Neural cell (in vitro differentiated cells): ENCODE results near the gene TCF12. TPM values are rescaled to one million over a fixed set of nuclear protein-coding genes. Genes with fewer than 3 reads are reported as not detected.
A peak's percentile ranks its signal among the peaks of the same experiment; 100 is the strongest.

ENCODE experiments used
- H2AFZ ChIP-seq: fragments of 200-600, 300-800 bp; sonication (generic), shearing (Covaris generic); 2 replicates; pipeline ENCODE4 v1.6.0; 2014; ENCODE audit warnings: low read depth, mild to moderate bottlenecking, antibody characterized with exemption, low read length, moderate library complexity
- H3F3A ChIP-seq: fragments of 200-600 bp; shearing (Covaris generic); 2 replicates; pipeline ENCODE4 v1.6.1; 2016; ENCODE audit warnings: mild to moderate bottlenecking, moderate library complexity, mixed read lengths, antibody characterized with exemption, low read length; ENCODE audit not compliant: insufficient read depth, poor library complexity, severe bottlenecking
- H3K27ac ChIP-seq: fragments of 200-600, 300-800 bp; sonication (generic), shearing (Covaris generic); 2 replicates; pipeline ENCODE4 v1.5.1; 2014; ENCODE audit warnings: mild to moderate bottlenecking, low read length, moderate library complexity
- H3K27me3 ChIP-seq: fragments of 300-800, 200-600 bp; sonication (generic), shearing (Covaris generic); 2 replicates; pipeline ENCODE4 v1.6.0; 2014; ENCODE audit warnings: mild to moderate bottlenecking, low read depth, low read length, moderate library complexity; ENCODE audit not compliant: insufficient read depth
- H3K36me3 ChIP-seq: fragments of 300-800, 200-600 bp; sonication (generic), shearing (Covaris generic); 2 replicates; pipeline ENCODE4 v1.5.1; 2014; ENCODE audit warnings: mild to moderate bottlenecking, antibody characterized with exemption, low read length, moderate library complexity; ENCODE audit not compliant: insufficient read depth
- H3K4me2 ChIP-seq: fragments of 300-800, 200-600 bp; sonication (generic), shearing (Covaris generic); 2 replicates; pipeline ENCODE4 v1.6.0; 2014; ENCODE audit warnings: mild to moderate bottlenecking, low read length
- H3K4me3 ChIP-seq: fragments of 300-800, 200-600 bp; sonication (generic), shearing (Covaris generic); 2 replicates; pipeline ENCODE4 v1.5.1; 2014; ENCODE audit warnings: mild to moderate bottlenecking, low read length, moderate library complexity
- H3K79me2 ChIP-seq: fragments of 200-600 bp; shearing (Covaris generic); replicated peaks from 2 replicates; pipeline ENCODE4 v1.6.0; 2014; ENCODE audit warnings: mild to moderate bottlenecking, low read length, moderate library complexity; ENCODE audit not compliant: insufficient read depth
- H3K9ac ChIP-seq: fragments of 300-800, 200-600 bp; sonication (generic), shearing (Covaris generic); 2 replicates; pipeline ENCODE4 v1.6.1; 2016; ENCODE audit warnings: mild to moderate bottlenecking, low read length, mixed read lengths
- H3K9me2 ChIP-seq: fragments of 200-600 bp; shearing (Covaris generic); 2 replicates; pipeline ENCODE4 v1.6.1; 2016; ENCODE audit warnings: mild to moderate bottlenecking, low read length, mixed read lengths; ENCODE audit not compliant: insufficient read depth
- H3K9me3 ChIP-seq: fragments of 200-600, 300-800 bp; sonication (generic), shearing (Covaris generic); 2 replicates; pipeline ENCODE4 v1.6.1; 2016; ENCODE audit warnings: mild to moderate bottlenecking, mixed run types, low read length, moderate library complexity, mixed read lengths
- H4K20me1 ChIP-seq: fragments of 200-600 bp; shearing (Covaris generic); 2 replicates; pipeline ENCODE4 v1.6.1; 2016; ENCODE audit warnings: mild to moderate bottlenecking, mixed run types; ENCODE audit not compliant: insufficient read depth
- EP300 ChIP-seq: fragments of 450-650 bp; conservative IDR thresholded peaks from 2 replicates; pipeline ENCODE4 v1.6.1; 2014; ENCODE audit warnings: antibody characterized with exemption, mild to moderate bottlenecking, moderate library complexity; ENCODE audit not compliant: poor library complexity, severe bottlenecking
- EZH2 ChIP-seq: fragments of 200-600, 300-800 bp; shearing (Covaris generic), sonication (generic); IDR thresholded peaks from 2 replicates; pipeline ENCODE4 v1.6.1; 2014; ENCODE audit warnings: antibody characterized with exemption, low read length, borderline replicate concordance, mild to moderate bottlenecking; ENCODE audit not compliant: insufficient read depth, poor library complexity, severe bottlenecking
- MXI1 ChIP-seq: fragments of 450-650 bp; conservative IDR thresholded peaks from 2 replicates; pipeline ENCODE4 v1.6.1; 2014; ENCODE audit warnings: antibody characterized with exemption, mild to moderate bottlenecking; ENCODE audit not compliant: poor library complexity, severe bottlenecking
- POLR2AphosphoS5 ChIP-seq: IDR thresholded peaks from 2 replicates; pipeline ENCODE4 v1.6.1; 2012
- RAD21 ChIP-seq: fragments of 450-650 bp; conservative IDR thresholded peaks from 2 replicates; pipeline ENCODE4 v1.6.1; 2014; ENCODE audit warnings: antibody characterized with exemption, mild to moderate bottlenecking, moderate library complexity
- REST ChIP-seq: IDR thresholded peaks from 2 replicates; pipeline ENCODE4 v1.6.1; 2012; ENCODE audit warnings: borderline replicate concordance
- SMC3 ChIP-seq: fragments of 450-650 bp; conservative IDR thresholded peaks from 2 replicates; pipeline ENCODE4 v1.6.1; 2014; ENCODE audit warnings: antibody characterized with exemption, mild to moderate bottlenecking, moderate library complexity; ENCODE audit not compliant: poor library complexity
- TAF1 ChIP-seq: IDR thresholded peaks from 2 replicates; pipeline ENCODE4 v1.6.1; 2012; ENCODE audit warnings: low read depth
- polyA plus RNA-seq: library from polyadenylated mRNA; depleted of rRNA; stranded (reverse); fragments of >200 nt; gene quantifications from 2 replicates; pipeline ENCODE4 v1.2.3, GENCODE V29; 2014
- TF ChIP-seq, protein P1 (sequence below): fragments of 450-650 bp; IDR thresholded peaks from 2 replicates; pipeline ENCODE4 v1.5.1; 2014; ENCODE audit warnings: antibody characterized with exemption, mild to moderate bottlenecking, moderate library complexity; ENCODE audit not compliant: poor library complexity, severe bottlenecking

The TCF12 gene
- polyA plus RNA-seq, 1 donor from 2014 or later: 52.7 TPM

DNA sequence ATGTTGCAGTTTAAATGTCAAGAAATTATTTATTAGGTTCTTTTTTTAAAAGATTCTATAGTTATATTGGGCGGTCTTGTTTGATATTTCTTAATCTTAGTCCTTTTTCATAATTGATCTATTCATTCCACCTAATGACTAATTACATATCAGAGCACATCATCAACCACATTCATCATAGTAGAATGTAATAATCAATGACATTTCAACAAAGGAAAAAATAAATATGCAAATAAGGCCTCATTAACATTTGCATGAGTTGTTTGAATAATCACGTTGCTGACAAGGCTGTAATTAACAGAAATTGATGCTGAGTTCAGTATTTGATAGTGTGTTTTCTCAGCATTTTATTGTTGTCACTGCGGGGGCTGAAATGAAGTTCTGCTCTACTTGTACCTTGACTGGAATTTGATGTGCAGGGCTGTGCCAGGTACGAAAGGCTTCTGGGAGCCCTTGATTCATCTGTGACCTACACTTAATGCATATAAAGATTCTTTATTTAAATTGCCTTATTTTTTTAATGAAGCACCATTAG lies 215.7 kb downstream of the TCF12 start:
- no peaks in the 10 kb centered on the region for H3K9me2 ChIP-seq
- H2AFZ ChIP-seq: no peak overlapping the region
- H3F3A ChIP-seq: no peaks in the 10 kb centered on the region
- H3K4me3 ChIP-seq: no peak overlapping the region
- H3K4me2 ChIP-seq: peak overlapping the region; percentile 21
- TF ChIP-seq REST (no peak), EZH2 (no peak)
- H3K79me2 ChIP-seq: no peaks in the 10 kb centered on the region
- H3K27ac ChIP-seq: peak overlapping the region; percentile 44
- no peaks in the 10 kb centered on the region for H3K27me3 ChIP-seq
- no peaks in the 10 kb centered on the region for H3K36me3 ChIP-seq
- no peak overlapping the region for H3K9ac ChIP-seq
- H4K20me1 ChIP-seq: no peaks in the 10 kb centered on the region
- H3K9me3 ChIP-seq: no peaks in the 10 kb centered on the region

GRCh38 chr15:57134851-57135250 lies 216.4 kb downstream of the TCF12 start:
- no peaks in the 10 kb centered on the region for H4K20me1 ChIP-seq
- H3K4me2 ChIP-seq: peak overlapping the region; percentile 5
- no peaks in the 10 kb centered on the region for H3K9me2 ChIP-seq
- H2AFZ ChIP-seq: no peak overlapping the region
- no peaks in the 10 kb centered on the region for H3K36me3 ChIP-seq
- H3F3A ChIP-seq: no peaks in the 10 kb centered on the region
- H3K79me2 ChIP-seq: no peaks in the 10 kb centered on the region
- H3K4me3 ChIP-seq: no peak overlapping the region
- TF ChIP-seq REST: no peak
- no peaks in the 10 kb centered on the region for H3K27me3 ChIP-seq
- H3K27ac ChIP-seq: peak overlapping the region; percentile 44
- no peaks in the 10 kb centered on the region for H3K9me3 ChIP-seq
- no peak overlapping the region for H3K9ac ChIP-seq

GRCh38 chr15:57135800-57136199 lies 217.4 kb downstream of the TCF12 start:
- Histone ChIP-seq H3K4me2 (no peak overlapping the region), H3F3A (no peaks in the 10 kb centered on the region), H3K9me2 (no peaks in the 10 kb centered on the region), H3K36me3 (no peaks in the 10 kb centered on the region), H2AFZ (no peak overlapping the region), H3K27ac (no peak overlapping the region), H4K20me1 (no peaks in the 10 kb centered on the region), H3K79me2 (no peaks in the 10 kb centered on the region), H3K9me3 (no peaks in the 10 kb centered on the region), H3K4me3 (no peak overlapping the region), H3K27me3 (no peaks in the 10 kb centered on the region), H3K9ac (no peak overlapping the region)
- TF ChIP-seq TAF1: no peak
- TF ChIP-seq RAD21: no peak
- TF ChIP-seq EP300: no peak
- no peak for TF ChIP-seq REST
- TF ChIP-seq SMC3: no peak
- no peak for TF ChIP-seq MXI1
- no peak for TF ChIP-seq POLR2AphosphoS5
- no peak for TF ChIP-seq EZH2
- TF ChIP-seq, protein P1, sequence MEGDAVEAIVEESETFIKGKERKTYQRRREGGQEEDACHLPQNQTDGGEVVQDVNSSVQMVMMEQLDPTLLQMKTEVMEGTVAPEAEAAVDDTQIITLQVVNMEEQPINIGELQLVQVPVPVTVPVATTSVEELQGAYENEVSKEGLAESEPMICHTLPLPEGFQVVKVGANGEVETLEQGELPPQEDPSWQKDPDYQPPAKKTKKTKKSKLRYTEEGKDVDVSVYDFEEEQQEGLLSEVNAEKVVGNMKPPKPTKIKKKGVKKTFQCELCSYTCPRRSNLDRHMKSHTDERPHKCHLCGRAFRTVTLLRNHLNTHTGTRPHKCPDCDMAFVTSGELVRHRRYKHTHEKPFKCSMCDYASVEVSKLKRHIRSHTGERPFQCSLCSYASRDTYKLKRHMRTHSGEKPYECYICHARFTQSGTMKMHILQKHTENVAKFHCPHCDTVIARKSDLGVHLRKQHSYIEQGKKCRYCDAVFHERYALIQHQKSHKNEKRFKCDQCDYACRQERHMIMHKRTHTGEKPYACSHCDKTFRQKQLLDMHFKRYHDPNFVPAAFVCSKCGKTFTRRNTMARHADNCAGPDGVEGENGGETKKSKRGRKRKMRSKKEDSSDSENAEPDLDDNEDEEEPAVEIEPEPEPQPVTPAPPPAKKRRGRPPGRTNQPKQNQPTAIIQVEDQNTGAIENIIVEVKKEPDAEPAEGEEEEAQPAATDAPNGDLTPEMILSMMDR: no peak
